Fibroblast of pulmonary artery (primary cell): Measurements from ENCODE around the gene UCN.

Experiments used
- DNase-seq: peaks from one replicate; pipeline ENCODE4 v3.0.0-alpha.2; 2010; ENCODE audit warnings: low read depth
- H3K4me3 ChIP-seq: replicated peaks from 2 replicates; pipeline ENCODE4 v1.5.1; 2011; ENCODE audit warnings: low read depth, mild to moderate bottlenecking, control low read depth, low read length, moderate library complexity
- CTCF ChIP-seq: IDR thresholded peaks from 2 replicates; pipeline ENCODE4 v1.5.1; 2011; ENCODE audit warnings: mild to moderate bottlenecking, control low read depth, low read length, inconsistent platforms; ENCODE audit errors: missing control alignments

The UCN gene

GRCh38 chr2:27313882-27314645, 5.8 kb upstream of the UCN start:
- no peak overlapping the region for H3K4me3 ChIP-seq
- DNase-seq: no peak
- TF ChIP-seq CTCF: no peak

GRCh38 chr2:27312152-27312551, 3.9 kb upstream of the UCN start:
- no peak for TF ChIP-seq CTCF
- H3K4me3 ChIP-seq: no peak overlapping the region
- DNase-seq: no peak

GRCh38 chr2:27309651-27310050, 1.4 kb upstream of the UCN start:
- H3K4me3 ChIP-seq: no peak overlapping the region
- TF ChIP-seq CTCF: no peak

GRCh38 chr2:27307545-27308358, 493 bp downstream of the UCN start:
- no peak for DNase-seq
- H3K4me3 ChIP-seq: no peak overlapping the region
- TF ChIP-seq CTCF: no peak

More at GRCh38 chr2:27309651-27310050, 1.4 kb upstream of the UCN start:
- no peak for DNase-seq

GRCh38 chr2:27307287-27307544, 1.0 kb downstream of the UCN start:
- no peak for DNase-seq
- TF ChIP-seq CTCF: no peak
- no peak overlapping the region for H3K4me3 ChIP-seq

GRCh38 chr2:27306573-27307286, 1.5 kb downstream of the UCN start:
- no peak overlapping the region for H3K4me3 ChIP-seq
- DNase-seq: no peak
- no peak for TF ChIP-seq CTCF
